ENCODE measurements around the gene OR5AP2.
"Not testable (repeated sequence)": the region's sequence is repeated elsewhere in the genome, so short reads cannot be mapped to it uniquely, and the experiment has no call there.

Gene OR5AP2

DNA sequence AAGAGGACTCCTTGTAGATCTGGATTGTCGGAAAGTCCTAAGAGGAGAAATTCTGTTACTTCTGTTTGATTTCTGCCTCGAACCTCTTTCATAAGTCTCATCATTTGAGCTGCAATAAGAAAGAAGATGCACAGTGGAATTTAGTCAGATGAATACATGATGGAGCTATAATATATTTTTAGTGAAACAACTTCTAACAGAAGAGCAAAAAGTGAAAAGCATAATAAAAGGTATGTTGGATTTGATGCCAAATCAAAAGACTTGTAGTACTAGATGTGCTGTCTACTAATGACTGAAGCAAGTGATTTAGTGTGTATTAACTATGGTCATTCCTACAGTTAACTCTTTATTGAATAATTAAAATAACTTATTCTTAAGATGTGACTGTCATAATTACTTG lies at the start of gene OR5AP2:
OR5AP2 (minus strand) TSS at position 101 of the 400 bp plus-strand sequence; CDS start at position 101, 0 bp downstream.
- DNase-seq: no peak

DNA sequence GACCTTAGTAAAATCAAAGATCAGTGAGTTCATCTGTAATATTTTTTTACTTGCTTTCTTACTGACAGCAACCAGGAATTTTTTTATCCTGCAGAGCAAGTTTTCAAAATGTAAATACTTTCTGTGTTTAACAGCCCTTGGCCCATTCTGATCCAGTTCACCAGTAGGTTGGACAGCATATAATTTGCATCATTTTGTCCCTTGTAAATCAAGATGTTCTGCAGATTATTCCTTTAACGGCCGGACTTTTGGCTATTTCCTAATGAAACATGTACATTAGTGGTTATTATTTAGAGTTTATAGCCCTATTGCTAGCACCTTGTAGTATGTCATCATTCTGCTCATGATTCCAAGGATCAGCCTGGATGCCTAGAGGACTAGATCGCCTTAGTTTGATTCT lies 48.9 kb upstream of the OR5AP2 start:
- not testable (repeated sequence) for DNase-seq

- DNase-seq: no peak
Observed at GRCh38 chr11:56688554-56689100, 46.4 kb upstream of the OR5AP2 start.

GRCh38 chr11:56670984-56671383 lies 28.7 kb upstream of the OR5AP2 start:
- DNase-seq: no peak

DNA sequence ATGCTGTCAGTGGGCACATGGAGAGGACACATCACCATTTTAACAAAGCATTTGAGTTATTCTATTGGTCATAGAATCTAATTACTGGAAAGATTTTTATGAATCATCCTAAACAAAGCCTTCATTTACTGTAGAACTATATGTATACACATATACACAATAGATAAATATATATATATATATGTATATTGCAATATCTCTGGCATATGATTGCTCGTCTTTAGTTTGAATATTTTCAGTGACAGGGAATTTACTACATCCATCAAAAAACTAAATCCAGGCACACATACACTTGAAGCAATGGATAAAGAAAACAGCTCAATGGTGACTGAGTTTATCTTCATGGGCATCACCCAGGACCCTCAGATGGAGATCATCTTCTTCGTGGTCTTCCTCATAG lies 21.1 kb upstream of the OR5AP2 start, which contains the start of gene OR5AR1:
OR5AR1 (plus strand) TSS at position 301 of the 400 bp plus-strand sequence; CDS start at position 301, 0 bp downstream.
- DNase-seq: no peak

GRCh38 chr11:56659755-56660154 lies 17.5 kb upstream of the OR5AP2 start:
- DNase-seq: no peak

- no peak for DNase-seq
Observed at GRCh38 chr11:56637500-56637899, 4.7 kb downstream of the OR5AP2 start.

GRCh38 chr11:56636861-56637260 lies 5.4 kb downstream of the OR5AP2 start:
- no peak for DNase-seq

- no peak for DNase-seq
Observed at GRCh38 chr11:56632329-56632728, 9.9 kb downstream of the OR5AP2 start.

- DNase-seq: no peak
Observed at GRCh38 chr11:56625946-56626345, 16.3 kb downstream of the OR5AP2 start.

DNA sequence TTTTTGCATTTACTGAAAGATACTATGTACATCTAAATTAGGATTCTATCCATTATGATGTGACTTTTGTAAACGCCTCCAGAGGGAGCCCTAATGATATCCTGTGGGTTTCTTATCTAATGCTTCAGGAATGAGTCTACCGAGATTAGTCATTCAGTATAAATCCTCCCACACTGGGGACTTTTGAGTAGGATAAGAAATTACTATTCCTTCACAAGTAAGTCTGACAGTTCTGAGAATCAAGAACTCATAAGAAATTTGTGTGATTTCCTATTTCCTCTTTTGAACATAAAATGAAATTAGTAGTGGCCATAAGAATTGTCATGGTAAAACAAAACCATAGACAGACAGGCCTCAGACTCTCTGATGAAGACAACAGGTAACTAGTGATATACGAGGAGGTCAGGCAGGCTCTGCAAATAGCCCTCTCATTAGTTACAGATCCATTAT lies 17.6 kb downstream of the OR5AP2 start:
- no peak for DNase-seq

DNA sequence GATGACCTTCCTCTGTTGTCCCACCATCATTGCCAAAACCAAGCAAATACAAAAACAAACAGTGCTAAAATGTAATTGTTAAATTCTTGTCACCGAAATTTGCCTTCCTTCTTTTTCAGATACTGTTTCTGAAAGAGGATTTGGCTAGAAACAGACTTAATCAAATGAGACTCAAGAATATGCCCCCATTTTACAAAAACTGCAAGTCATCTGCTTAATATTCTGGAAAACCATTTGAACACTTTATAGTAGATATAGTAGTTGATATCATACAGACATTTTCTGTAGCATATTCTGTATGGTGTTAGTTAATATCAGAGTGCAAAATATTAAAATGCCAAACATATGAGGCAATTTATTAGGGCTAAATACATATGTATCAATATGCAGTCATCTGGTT lies 31.1 kb downstream of the OR5AP2 start:
- no peak for DNase-seq

DNA sequence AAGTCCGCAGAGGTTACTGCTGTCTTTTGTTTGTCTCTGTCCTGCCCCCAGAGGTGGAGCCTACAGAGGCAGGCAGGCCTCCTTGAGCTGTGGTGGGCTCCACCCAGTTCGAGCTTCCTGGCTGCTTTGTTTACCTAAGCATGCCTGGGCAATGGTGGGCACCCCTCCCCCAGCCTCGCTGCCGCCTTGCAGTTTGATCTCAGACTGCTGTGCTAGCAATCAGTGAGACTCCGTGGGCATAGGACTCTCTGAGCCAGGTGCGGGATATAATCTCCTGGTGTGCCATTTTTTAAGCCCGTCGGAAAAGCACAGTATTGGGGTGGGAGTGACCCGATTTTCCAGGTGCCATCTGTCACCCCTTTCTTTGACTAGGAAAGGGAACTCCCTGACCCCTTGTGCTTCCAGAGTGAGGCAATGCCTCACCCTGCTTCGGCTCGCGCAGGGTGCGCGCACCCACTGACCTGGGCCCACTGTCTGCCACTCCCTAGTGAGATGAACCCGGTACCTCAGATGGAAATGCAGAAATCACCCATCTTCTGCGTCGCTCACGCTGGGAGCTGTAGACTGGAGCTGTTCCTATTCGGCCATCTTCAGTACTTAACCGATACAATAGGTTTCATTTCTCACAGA lies 50.0 kb downstream of the OR5AP2 start:
- not testable (repeated sequence) for DNase-seq

Data from activated CD8-positive, alpha-beta memory T cell treated with anti-CD3 and anti-CD28 coated beads, Interleukin-2, amount 50 U/mL, for 4 hours (primary cell).